K562 (cell line): Measurements from ENCODE around the gene RIMS3. TPM values are rescaled to one million over a fixed set of nuclear protein-coding genes. Genes with fewer than 3 reads are reported as not detected.
A peak's percentile ranks its signal among the peaks of the same experiment; 100 is the strongest.

ENCODE experiments used
- ATAC-seq: fragments of 200-7000 bp; cut with Tn5 transposase; 3 replicates; pipeline ENCODE4 v1.9.1; 2020; ENCODE audit warnings: moderate library complexity
- BruUV-seq: library from RNA; stranded (reverse); fragments of 400-500 nt; replicated peaks from 2 replicates; lab custom pipeline; 2021; lab: Mats Ljungman, UMichigan
- CTCF ChIA-PET: fragments of 300-600 bp; formaldehyde crosslinking; extraction: SDS; loops from one replicate; lab custom pipeline; 2021; ENCODE audit warnings: low intra/inter-chr PET ratio; lab: Yijun Ruan, JAX
- POLR2A ChIA-PET: fragments of 300-600, 350-650 bp; sonication (Branson Sonifier 250); formaldehyde crosslinking; extraction: SDS; loops from one replicate; lab custom pipeline; 2021; ENCODE audit warnings: antibody characterized with exemption, inconsistent platforms; lab: Yijun Ruan, JAX
- DNase-seq, 4 experiments: peaks; one replicate each; pipeline versions ENCODE4 v3.0.0 to v3.0.0-alpha.2; 2011 to 2018; ENCODE audit warnings: low spot score in 3 of 4, mixed read lengths in 3 of 4; ENCODE audit errors: extremely low read depth in 1 of 4
- FAIRE-seq: peaks from 2 replicates; lab custom pipeline; 2011; peaks lifted over from hg19 to GRCh38; lab: Jason Lieb, UNC
- H2AFZ ChIP-seq: 2 replicates; pipeline ENCODE4 v1.6.0; 2011; ENCODE audit warnings: low read depth, low read length, control low read depth, inconsistent platforms
- H3K27ac ChIP-seq: fragments of 200-600 bp; 3 replicates; pipeline ENCODE4 v1.8.0; 2011; ENCODE audit warnings: low read depth, mild to moderate bottlenecking, control low read depth, inconsistent platforms, low read length, moderate library complexity, mixed read lengths; ENCODE audit errors: extremely low read depth
- H3K27me3 ChIP-seq, 2 experiments: fragments of 300-600 bp in 1 of 2; 2 replicates in 1 of 2; 3 replicates in 1 of 2; pipeline versions ENCODE4 v1.6.0 to v1.8.0; 2011; ENCODE audit warnings: inconsistent platforms in 2 of 2, low read length in 2 of 2, mild to moderate bottlenecking in 1 of 2, mixed read lengths in 1 of 2, moderate library complexity in 1 of 2; ENCODE audit not compliant: control insufficient read depth in 2 of 2, insufficient read depth in 2 of 2
- H3K36me3 ChIP-seq: fragments of 300-600 bp; 3 replicates; pipeline ENCODE4 v1.8.0; 2011; ENCODE audit warnings: mild to moderate bottlenecking, low read length, inconsistent platforms; ENCODE audit not compliant: control insufficient read depth, insufficient read depth
- H3K4me1 ChIP-seq, 2 experiments: fragments of 200-600 bp in 1 of 2; replicated peaks in 1 of 2; 2 replicates in 1 of 2; 3 replicates in 1 of 2; pipeline versions ENCODE4 v1.5.1 to v1.8.0; 2011; ENCODE audit warnings: inconsistent platforms in 2 of 2, low read length in 2 of 2, mild to moderate bottlenecking in 1 of 2, mixed read lengths in 1 of 2, moderate library complexity in 1 of 2; ENCODE audit not compliant: control insufficient read depth in 2 of 2, insufficient read depth in 2 of 2
- H3K4me2 ChIP-seq: 2 replicates; pipeline ENCODE4 v1.6.1; 2011; ENCODE audit warnings: low read length, control low read depth, inconsistent platforms, mixed read lengths; ENCODE audit not compliant: insufficient read depth
- H3K4me3 ChIP-seq: fragments of 200-600 bp; sonication (generic), shearing (Covaris generic); 2 replicates; pipeline ENCODE4 v1.5.1; 2016; ENCODE audit warnings: control low read depth, inconsistent platforms
- H3K79me2 ChIP-seq: fragments of 200-600 bp; 3 replicates; pipeline ENCODE4 v1.8.0; 2011; ENCODE audit warnings: low read length, inconsistent platforms; ENCODE audit not compliant: control insufficient read depth, insufficient read depth
- H3K9ac ChIP-seq, 2 experiments: 2 replicates each; pipeline versions ENCODE4 v1.6.0 to v1.6.1; 2011; ENCODE audit warnings: low read depth in 2 of 2, low read length in 2 of 2, control low read depth in 1 of 2, inconsistent platforms in 1 of 2, mild to moderate bottlenecking in 1 of 2, mixed read lengths in 1 of 2; ENCODE audit not compliant: insufficient read depth in 1 of 2
- H3K9me1 ChIP-seq: one replicate; pipeline ENCODE4 v1.6.0; 2011; ENCODE audit warnings: inconsistent platforms, mild to moderate bottlenecking, low read length, moderate library complexity; ENCODE audit not compliant: control insufficient read depth, insufficient read depth
- H3K9me3 ChIP-seq: replicated peaks from 2 replicates; pipeline ENCODE4 v1.5.1; 2011; ENCODE audit warnings: low read depth, low read length, inconsistent platforms; ENCODE audit not compliant: control insufficient read depth, insufficient read depth
- H4K20me1 ChIP-seq: replicated peaks from 2 replicates; pipeline ENCODE4 v1.6.1; 2011; ENCODE audit warnings: low read length, inconsistent platforms, mixed read lengths; ENCODE audit not compliant: control insufficient read depth, insufficient read depth
- ATF2 ChIP-seq: sonication (generic); formaldehyde crosslinking; IDR thresholded peaks from 2 replicates; pipeline ENCODE4 v1.8.1; 2022; ENCODE audit warnings: missing genetic modification reagents
- ATF6 ChIP-seq: sonication (generic); formaldehyde crosslinking; IDR thresholded peaks from 2 replicates; pipeline ENCODE4 v1.4.0; 2020; ENCODE audit warnings: mild to moderate bottlenecking, missing genetic modification reagents
- C11orf30 ChIP-seq: fragments of 450-650 bp; IDR thresholded peaks from 2 replicates; pipeline ENCODE4 v1.6.1; 2016; ENCODE audit warnings: low read depth, mild to moderate bottlenecking
- CBX3 ChIP-seq, 2 experiments: IDR thresholded peaks; 1 replicate in 1 of 2; 2 replicates in 1 of 2; pipeline ENCODE4 v1.6.1; 2012; ENCODE audit warnings: inconsistent platforms in 2 of 2, low read length in 2 of 2, borderline replicate concordance in 1 of 2, control low read depth in 1 of 2
- CHD2 ChIP-seq: IDR thresholded peaks from 2 replicates; pipeline ENCODE4 v1.6.1; 2011; ENCODE audit warnings: low read depth, low read length
- ESRRB ChIP-seq: fragments of 250-450 bp; sonication (Bioruptor Pico); IDR thresholded peaks from 2 replicates; pipeline ENCODE4 v1.5.0; 2020; ENCODE audit warnings: mild to moderate bottlenecking, moderate library complexity, borderline replicate concordance
- HDGF ChIP-seq: fragments of 450-650 bp; IDR thresholded peaks from 2 replicates; pipeline ENCODE4 v1.6.1; 2016
- JUNB ChIP-seq: fragments of 450-650 bp; formaldehyde crosslinking; conservative IDR thresholded peaks from 2 replicates; pipeline ENCODE4 v1.4.0; 2020; ENCODE audit warnings: mild to moderate bottlenecking
- MAZ ChIP-seq, 2 experiments: fragments of 450-650 bp in 1 of 2; sonication (generic) in 1 of 2; formaldehyde crosslinking; IDR thresholded peaks in 1 of 2; conservative IDR thresholded peaks in 1 of 2; 2 replicates each; pipeline versions ENCODE4 v1.4.0 to v1.5.0; 2020; ENCODE audit warnings: mild to moderate bottlenecking in 1 of 2, missing genetic modification reagents in 1 of 2
- PTBP1 ChIP-seq: fragments of 200-400 bp; formaldehyde crosslinking; IDR thresholded peaks from 2 replicates; pipeline ENCODE4 v1.6.1; 2017; ENCODE audit warnings: low read depth, low read length
- PYGO2 ChIP-seq: fragments of 450-650 bp; IDR thresholded peaks from 2 replicates; pipeline ENCODE4 v1.6.1; 2016; ENCODE audit warnings: mild to moderate bottlenecking, missing genetic modification characterization, moderate library complexity, missing compliant biosample characterization
- STAT5A ChIP-seq: IDR thresholded peaks from 2 replicates; pipeline ENCODE4 v1.6.1; 2012; ENCODE audit warnings: low read length, inconsistent platforms, borderline replicate concordance
- TAF15 ChIP-seq: fragments of 200-400 bp; formaldehyde crosslinking; IDR thresholded peaks from 2 replicates; pipeline ENCODE4 v1.6.1; 2017; ENCODE audit warnings: mild to moderate bottlenecking, low read depth, low read length, moderate library complexity
- ZNF274 ChIP-seq: IDR thresholded peaks from 2 replicates; pipeline ENCODE4 v1.6.1; 2011; ENCODE audit warnings: low read depth, mild to moderate bottlenecking, low read length, moderate library complexity, borderline replicate concordance
- ZNF398 ChIP-seq: fragments of 250-450 bp; sonication (Bioruptor Pico); IDR thresholded peaks from 2 replicates; pipeline ENCODE4 v1.8.0; 2021; ENCODE audit warnings: moderate library complexity, mild to moderate bottlenecking, inconsistent platforms
- WGBS: fragments of 100-300 bp; shearing (Covaris generic); methylation state at CpG from one replicate; pipeline ENCODE4 v1.1.6; 2016; ENCODE audit warnings: low coverage, mixed read lengths; ENCODE audit not compliant: insufficient coverage; ENCODE audit errors: missing lambda C conversion rate; 5-methylcytosine and 5-hydroxymethylcytosine counted together
- in situ Hi-C: fragments of 300-500 bp; cut with MboI; formaldehyde crosslinking; loops from 4 replicates; pipeline ENCODE4 v1.15.0; 2018; ENCODE audit warnings: inconsistent platforms, mixed read lengths
- intact Hi-C: fragments of 100-400 bp; cut with micrococcal nuclease; formaldehyde crosslinking; loops from 2 replicates; pipeline ENCODE4 v1.14.2; 2022
- polyA plus RNA-seq, 8 experiments: library from polyadenylated mRNA; depleted of rRNA in 4 of 8; stranded (reverse) in 5 of 8; unstranded in 3 of 8; fragments of >200 nt; fragmentation: Nextera tagmentation in 2 of 8; fragmentation: Illumina TruSeq in 1 of 8; extraction: Ambion mirVana in 2 of 8; extraction: Trizol in 1 of 8; gene quantifications; 2 replicates each; pipeline versions ENCODE4 v1.2.1 to v1.2.3, GENCODE V29; 2011 to 2014; ENCODE audit warnings: inconsistent platforms in 1 of 8, missing spikeins in 1 of 8
- total RNA-seq, 7 experiments: library from RNA; depleted of rRNA in 6 of 7; stranded (reverse); fragments of >200 nt in 6 of 7; fragmentation: Illumina TruSeq in 2 of 7; extraction: Trizol in 2 of 7; gene quantifications; 2 replicates each; pipeline versions ENCODE4 v1.2.1 to v1.2.3, GENCODE V29; 2011 to 2021; ENCODE audit warnings: low replicate concordance in 1 of 7

The RIMS3 gene
- total and polyA plus RNA-seq, 9 of the 15 experiments (the other 6 are each of a cell fraction or from before 2014, with no cell fraction given): 0.06 to 1.2 (median 0.59) TPM

- no peak for TF ChIP-seq PTBP1
- no peak for TF ChIP-seq STAT5A
Measured at GRCh38 chr1:40618108-40618507, 47.4 kb downstream of the RIMS3 start (continued).

- peak; percentile 74 to 83 (median 79) for DNase-seq
- Histone ChIP-seq H3K4me3 (no peak overlapping the region), H3K36me3 (no peaks in the 10 kb centered on the region), H3K9me1 (no peaks in the 10 kb centered on the region), H3K4me2 (no peak overlapping the region; the same call in 1 of the 2 replicates), H3K27me3 (peaks cover 0 to 14% of the 10 kb centered on the region in 2 experiments; a peak in 3 of 5 replicates), H2AFZ (peak overlapping the region; percentile 38; the same call in 1 of the 2 replicates), H3K79me2 (no peaks in the 10 kb centered on the region), H3K9ac (peak overlapping the region in 1 of 2 experiments; percentile 53; a peak in 2 of 4 replicates), H3K9me3 (no peaks in the 10 kb centered on the region), H3K27ac (no peak overlapping the region), H3K4me1 (peaks cover 0 to 4% of the 10 kb centered on the region in 2 experiments; a peak in 2 of 5 replicates), H4K20me1 (no peaks in the 10 kb centered on the region)
- ChIA-PET POLR2A (interaction anchor here (0.6 kb wide), 1 partner anchor 133 kb away, joined by 3 read pairs; no protein-coding TSS in a partner anchor), CTCF (interaction anchor here (0.7 to 3.3 kb wide), 5 partner anchors 57 to 340 kb away, joined by 3 to 27 read pairs (median 4); no protein-coding TSS in a partner anchor)
- BruUV-seq: no TSS peak
- in situ Hi-C loops (loop anchor here (5.0 kb wide), 1 partner anchor 340 kb away; no protein-coding TSS in a partner anchor), intact Hi-C loops (loop anchor here (1.0 to 5.0 kb wide), 4 partner anchors 57 to 340 kb away; no protein-coding TSS in a partner anchor)
- peak; percentile 89 for FAIRE-seq
- 9% methylated on average over 10 of the region's 11 CpGs for WGBS
- ATAC-seq: peak; percentile 99
- no peak for TF ChIP-seq ESRRB (CRISPR knock-in tag)
- TF ChIP-seq ATF2: no peak
- TF ChIP-seq ZNF274: no peak
- TF ChIP-seq JUNB: no peak
- TF ChIP-seq CHD2: no peak
- no peak for TF ChIP-seq CBX3 (IDR thresholded peaks at IDR 0.05; ENCODE audit: borderline replicate concordance in 1 of 2, low read length in 2 of 2)
- TF ChIP-seq ZNF398: no peak
- TF ChIP-seq C11orf30: no peak
- TF ChIP-seq ATF6 (CRISPR knock-in tag): no peak
- TF ChIP-seq TAF15: no peak
- TF ChIP-seq MAZ (CRISPR knock-in tag; conservative IDR thresholded peaks at IDR 0.05 in 1 of 2, IDR thresholded peaks at IDR 0.05 in 1 of 2): 0 out of 4 replicates have a peak, but pooled peaks have one; percentile 29 to 37
- no peak for TF ChIP-seq PYGO2
- TF ChIP-seq HDGF: no peak
Measured at GRCh38 chr1:40612345-40612831, 53.1 kb downstream of the RIMS3 start.
